Testis (tissue), 3 donors: ENCODE data around the gene SLC9A8. TPM values are rescaled to one million over a fixed set of nuclear protein-coding genes. Genes with fewer than 3 reads are reported as not detected.

Experiments used
- DNase-seq: peaks from one replicate; pipeline ENCODE4 v3.0.0-alpha.2; 2019
- H3K27ac ChIP-seq, 2 donors: fragments of 200-600 bp; sonication (generic); one replicate each; pipeline ENCODE4 v1.5.1; 2019
- H3K27me3 ChIP-seq: fragments of 200-600 bp; sonication (generic); one replicate; pipeline ENCODE4 v1.5.1; 2019
- H3K36me3 ChIP-seq: fragments of 200-600 bp; sonication (generic); one replicate; pipeline ENCODE4 v1.5.1; 2017; ENCODE audit warnings: low read depth; ENCODE audit errors: missing control alignments
- H3K4me1 ChIP-seq: fragments of 200-600 bp; sonication (generic); one replicate; pipeline ENCODE4 v1.5.1; 2019
- H3K4me3 ChIP-seq, 2 donors: fragments of 200-600 bp; sonication (generic); one replicate each; pipeline ENCODE4 v1.5.1; 2017 to 2019
- H3K9me3 ChIP-seq: fragments of 200-600 bp; sonication (generic); one replicate; pipeline ENCODE4 v1.5.1; 2017
- POLR2A ChIP-seq: fragments of 450-650 bp; IDR thresholded peaks from one replicate; pipeline ENCODE4 v1.6.1; 2017; ENCODE audit warnings: antibody characterized with exemption, mild to moderate bottlenecking, moderate library complexity
- WGBS, 2 donors: methylation state at CpG; one replicate each; pipeline ENCODE4 v1.1.5; 2018; 5-methylcytosine and 5-hydroxymethylcytosine counted together
- intact Hi-C: fragments of 100-400 bp; cut with DNase I; formaldehyde crosslinking; loops from one replicate; pipeline ENCODE4 v1.15.1; 2023; ENCODE audit warnings: low total_unique reads
- polyA plus RNA-seq: library from polyadenylated mRNA; stranded (reverse); fragments of 350-450 nt; fragmentation: Illumina TruSeq; extraction: RNeasy Lipid Tissue Mini Kit (QIAGEN cat#74804); gene quantifications from one replicate; pipeline ENCODE4 v1.2.3, GENCODE V29; 2014; ENCODE audit warnings: low read depth, low replicate concordance; ENCODE audit not compliant: insufficient read depth
- total RNA-seq, 2 donors: library from RNA; depleted of rRNA; stranded (reverse); fragments of >200 nt; gene quantifications; one replicate each; pipeline ENCODE4 v1.2.3, GENCODE V29; 2016
- TF ChIP-seq, protein P1 (sequence below), 3 experiments: fragments of 450-650 bp in 2 of 3; fragments of 200-600 bp in 1 of 3; sonication (generic) in 1 of 3; IDR thresholded peaks; one replicate each; pipeline ENCODE4 v1.5.1; 2016 to 2019; ENCODE audit warnings: antibody characterized with exemption in 3 of 3, mild to moderate bottlenecking in 2 of 3, moderate library complexity in 1 of 3

Gene SLC9A8
- total and polyA plus RNA-seq, 3 donors from 2014 or later, result 21.3 to 33.0 (median 32.7) TPM

- H3K27me3 ChIP-seq, result no peaks in the 10 kb centered on the region
- no peak for DNase-seq
- peaks cover 26% of the 10 kb centered on the region for H3K4me1 ChIP-seq
- H3K36me3 ChIP-seq, result no peaks in the 10 kb centered on the region
- 80 to 97% methylated on average over 1 of the region's 1 CpG for WGBS, 2 donors
- H3K9me3 ChIP-seq, result no peaks in the 10 kb centered on the region
- H3K4me3 ChIP-seq, result no peak overlapping the region
- intact Hi-C loops, result no loop called here
- H3K27ac ChIP-seq, result peak overlapping the region in 1 of 2 donors; percentile 62
- TF ChIP-seq, protein P1, sequence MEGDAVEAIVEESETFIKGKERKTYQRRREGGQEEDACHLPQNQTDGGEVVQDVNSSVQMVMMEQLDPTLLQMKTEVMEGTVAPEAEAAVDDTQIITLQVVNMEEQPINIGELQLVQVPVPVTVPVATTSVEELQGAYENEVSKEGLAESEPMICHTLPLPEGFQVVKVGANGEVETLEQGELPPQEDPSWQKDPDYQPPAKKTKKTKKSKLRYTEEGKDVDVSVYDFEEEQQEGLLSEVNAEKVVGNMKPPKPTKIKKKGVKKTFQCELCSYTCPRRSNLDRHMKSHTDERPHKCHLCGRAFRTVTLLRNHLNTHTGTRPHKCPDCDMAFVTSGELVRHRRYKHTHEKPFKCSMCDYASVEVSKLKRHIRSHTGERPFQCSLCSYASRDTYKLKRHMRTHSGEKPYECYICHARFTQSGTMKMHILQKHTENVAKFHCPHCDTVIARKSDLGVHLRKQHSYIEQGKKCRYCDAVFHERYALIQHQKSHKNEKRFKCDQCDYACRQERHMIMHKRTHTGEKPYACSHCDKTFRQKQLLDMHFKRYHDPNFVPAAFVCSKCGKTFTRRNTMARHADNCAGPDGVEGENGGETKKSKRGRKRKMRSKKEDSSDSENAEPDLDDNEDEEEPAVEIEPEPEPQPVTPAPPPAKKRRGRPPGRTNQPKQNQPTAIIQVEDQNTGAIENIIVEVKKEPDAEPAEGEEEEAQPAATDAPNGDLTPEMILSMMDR (IDR thresholded peaks at IDR 0.05), result no peak
- no peak for TF ChIP-seq POLR2A
Observed at GRCh38 chr20:49792006-49792405, 20.6 kb upstream of the SLC9A8 start.

- H3K4me3 ChIP-seq, result no peak overlapping the region
- no peaks in the 10 kb centered on the region for H3K27me3 ChIP-seq
- no peaks in the 10 kb centered on the region for H3K9me3 ChIP-seq
- DNase-seq, result no peak
- no peak for TF ChIP-seq POLR2A
- TF ChIP-seq, protein P1 (IDR thresholded peaks at IDR 0.05), result no peak
- H3K4me1 ChIP-seq, result peaks cover 26% of the 10 kb centered on the region
- 77 to 83% methylated on average over 3 of the region's 3 CpGs for WGBS, 2 donors
- intact Hi-C loops, result no loop called here
- no peak overlapping the region for H3K27ac ChIP-seq
- no peaks in the 10 kb centered on the region for H3K36me3 ChIP-seq
Observed at GRCh38 chr20:49792611-49793010, 20.0 kb upstream of the SLC9A8 start.

DNA sequence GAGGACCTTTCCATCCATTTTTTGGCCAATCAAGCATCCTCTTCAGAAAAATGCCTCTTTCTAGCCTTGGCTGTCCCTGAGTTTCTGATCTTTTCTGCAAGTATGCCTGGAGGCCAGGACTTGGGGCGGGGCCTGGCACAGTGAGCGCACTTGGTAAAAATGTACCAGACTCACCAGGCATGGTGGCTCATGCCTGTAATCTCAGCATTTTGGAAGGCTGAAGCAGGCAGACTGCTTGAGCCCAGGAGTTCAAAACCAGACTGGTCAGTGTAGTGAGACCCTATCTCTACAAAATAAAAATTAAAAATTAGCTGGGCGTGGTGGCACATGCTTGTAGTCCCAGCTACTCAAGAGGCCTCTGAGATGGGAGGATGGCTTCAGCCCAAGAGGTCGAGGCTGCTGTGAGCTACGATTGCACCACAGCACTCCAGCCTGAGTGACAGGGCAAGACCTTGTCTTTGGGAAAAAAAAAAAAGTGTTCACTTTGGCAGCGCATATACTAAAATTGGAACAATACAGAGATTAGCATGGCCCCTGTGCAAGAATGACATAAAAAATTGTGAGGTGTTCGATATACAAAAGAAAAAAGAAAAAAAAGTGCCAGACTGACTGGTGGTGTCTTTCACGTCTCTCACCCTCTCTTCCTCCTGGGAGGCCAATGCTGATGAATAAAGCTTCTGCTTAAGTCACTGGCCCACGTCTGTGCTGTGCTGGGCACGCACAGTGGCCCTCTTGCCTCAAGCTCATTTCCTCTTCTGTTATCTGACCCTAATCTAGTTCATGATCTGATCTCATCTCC, 18.1 kb upstream of the SLC9A8 start:
- Histone ChIP-seq H3K9me3 (no peaks in the 10 kb centered on the region), H3K4me3 (no peak overlapping the region), H3K27me3 (no peaks in the 10 kb centered on the region), H3K27ac (no peak overlapping the region), H3K4me1 (peaks cover 20% of the 10 kb centered on the region), H3K36me3 (no peaks in the 10 kb centered on the region)
- 76 to 87% methylated on average over 9 to 10 of the region's 10 CpGs for WGBS, 2 donors
- intact Hi-C loops, result no loop called here
- no peak for DNase-seq
- TF ChIP-seq, protein P1 (IDR thresholded peaks at IDR 0.05), result no peak
- no peak for TF ChIP-seq POLR2A

GRCh38 chr20:49795135-49795424, 17.5 kb upstream of the SLC9A8 start:
- TF ChIP-seq, protein P1 (IDR thresholded peaks at IDR 0.05), result no peak
- TF ChIP-seq POLR2A, result no peak
- intact Hi-C loops, result no loop called here

More at GRCh38 chr20:49795135-49795424, 17.5 kb upstream of the SLC9A8 start:
- H3K36me3 ChIP-seq, result no peaks in the 10 kb centered on the region
- H3K9me3 ChIP-seq, result no peaks in the 10 kb centered on the region
- no peak overlapping the region for H3K27ac ChIP-seq
- H3K4me3 ChIP-seq, result no peak overlapping the region
- no peaks in the 10 kb centered on the region for H3K27me3 ChIP-seq
- DNase-seq, result no peak
- peaks cover 15% of the 10 kb centered on the region for H3K4me1 ChIP-seq
- WGBS, 2 donors, result 82 to 91% methylated on average over 2 of the region's 2 CpGs
